ENCODE results near the gene MYBPH.

Gene MYBPH

DNA sequence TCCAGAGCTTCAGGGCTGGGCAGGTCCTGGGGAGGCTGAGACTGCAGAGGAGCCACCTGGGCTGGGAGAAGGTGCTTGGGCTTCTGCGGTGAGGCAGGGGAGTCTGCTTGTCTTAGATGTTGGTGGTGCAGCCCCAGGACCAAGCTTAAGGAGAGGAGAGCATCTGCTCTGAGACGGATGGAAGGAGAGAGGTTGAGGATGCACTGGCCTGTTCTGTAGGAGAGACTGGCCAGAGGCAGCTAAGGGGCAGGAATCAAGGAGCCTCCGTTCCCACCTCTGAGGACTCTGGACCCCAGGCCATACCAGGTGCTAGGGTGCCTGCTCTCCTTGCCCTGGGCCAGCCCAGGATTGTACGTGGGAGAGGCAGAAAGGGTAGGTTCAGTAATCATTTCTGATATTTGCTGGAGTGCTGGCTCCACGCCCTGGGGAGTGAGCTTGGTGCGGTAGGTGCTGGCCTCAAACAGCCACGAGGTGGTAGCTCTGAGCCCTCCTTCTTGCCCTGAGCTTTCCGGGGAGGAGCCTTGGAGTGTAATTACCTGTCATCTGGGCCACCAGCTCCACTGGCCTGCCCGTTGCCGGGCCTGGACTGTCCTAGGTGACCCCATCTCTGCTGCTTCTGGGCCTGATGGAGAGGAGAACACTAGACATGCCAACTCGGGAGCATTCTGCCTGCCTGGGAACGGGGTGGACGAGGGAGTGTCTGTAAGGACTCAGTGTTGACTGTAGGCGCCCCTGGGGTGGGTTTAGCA, 9.3 kb downstream of the MYBPH start:
- peak; percentile 70 for DNase-seq (ENCODE audit: low spot score)

DNA sequence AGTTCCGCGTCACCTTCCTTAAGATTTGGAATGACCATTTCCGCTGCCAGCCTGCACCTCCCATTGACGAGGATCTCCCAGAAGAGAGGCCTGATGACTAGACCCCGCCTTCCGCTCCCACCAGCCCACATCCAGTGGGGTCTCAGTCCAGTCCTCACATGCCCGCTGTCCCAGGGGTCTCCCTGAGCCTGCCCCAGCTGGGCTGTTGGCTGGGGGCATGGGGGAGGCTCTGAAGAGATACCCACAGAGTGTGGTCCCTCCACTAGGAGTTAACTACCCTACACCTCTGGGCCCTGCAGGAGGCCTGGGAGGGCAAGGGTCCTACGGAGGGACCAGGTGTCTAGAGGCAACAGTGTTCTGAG, 9.8 kb downstream of the MYBPH start:
- no peak for DNase-seq (ENCODE audit: low spot score)

- DNase-seq (ENCODE audit: low spot score), result no peak
Observed at GRCh38 chr1:203165101-203165799, 10.4 kb downstream of the MYBPH start.

DNA sequence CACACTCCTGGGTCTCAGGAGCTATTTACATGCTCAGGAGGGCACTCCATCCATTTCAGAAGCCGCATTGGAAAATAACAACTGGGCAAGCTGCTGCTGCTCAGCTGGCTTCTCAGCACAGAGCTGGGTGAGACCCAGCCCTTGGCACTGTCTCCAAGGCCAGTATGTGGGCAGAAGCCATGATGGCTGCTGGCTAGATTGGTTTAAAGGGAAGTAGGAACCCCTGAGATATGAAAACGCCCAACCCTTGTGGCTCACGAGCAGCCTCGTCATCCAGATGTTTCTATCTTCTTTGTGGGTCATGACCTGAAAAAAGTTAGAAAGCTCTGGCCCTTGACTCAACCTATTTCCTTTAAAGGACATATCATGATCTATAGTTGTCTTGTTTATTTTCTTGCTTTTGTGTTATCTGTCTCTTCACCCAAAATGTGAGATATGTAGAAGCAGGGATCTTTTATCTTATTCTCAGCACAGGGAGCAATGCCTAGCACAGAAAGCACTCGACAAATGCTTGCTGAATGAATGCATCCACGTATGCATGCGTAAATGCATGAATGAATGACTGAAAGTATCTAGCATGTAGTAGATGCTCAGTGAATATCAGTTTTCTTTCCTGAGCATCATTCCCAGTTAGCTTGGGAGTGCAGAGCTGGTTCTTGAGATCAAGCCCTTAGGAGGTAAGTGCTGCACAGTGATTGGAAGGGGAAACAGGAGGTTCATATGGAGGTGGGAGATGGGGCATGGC, 11.6 kb downstream of the MYBPH start:
- no peak for DNase-seq (ENCODE audit: low spot score)

- no peak for DNase-seq (ENCODE audit: low spot score)
Observed at GRCh38 chr1:203162403-203162802, 13.2 kb downstream of the MYBPH start.

DNA sequence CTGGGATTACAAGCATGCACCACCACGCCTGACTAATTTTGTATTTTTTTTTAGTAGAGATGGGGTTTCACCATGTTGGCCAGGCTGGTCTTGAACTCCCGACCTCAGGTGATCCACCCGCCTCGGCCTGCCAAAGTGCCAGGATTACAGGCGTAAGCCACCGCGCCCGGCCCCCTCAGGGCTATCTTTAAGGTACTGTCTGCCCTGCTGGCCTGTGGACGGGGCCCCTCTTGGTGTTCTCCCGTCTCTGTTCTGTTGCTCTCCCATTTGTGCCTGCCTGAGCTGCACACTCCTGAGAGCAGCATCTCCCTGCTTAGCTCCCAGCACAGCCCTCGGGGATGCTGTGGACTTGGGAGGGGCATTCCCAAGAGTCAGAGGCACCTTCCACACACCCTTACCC, 13.9 kb downstream of the MYBPH start:
- DNase-seq (ENCODE audit: low spot score), result no peak

DNA sequence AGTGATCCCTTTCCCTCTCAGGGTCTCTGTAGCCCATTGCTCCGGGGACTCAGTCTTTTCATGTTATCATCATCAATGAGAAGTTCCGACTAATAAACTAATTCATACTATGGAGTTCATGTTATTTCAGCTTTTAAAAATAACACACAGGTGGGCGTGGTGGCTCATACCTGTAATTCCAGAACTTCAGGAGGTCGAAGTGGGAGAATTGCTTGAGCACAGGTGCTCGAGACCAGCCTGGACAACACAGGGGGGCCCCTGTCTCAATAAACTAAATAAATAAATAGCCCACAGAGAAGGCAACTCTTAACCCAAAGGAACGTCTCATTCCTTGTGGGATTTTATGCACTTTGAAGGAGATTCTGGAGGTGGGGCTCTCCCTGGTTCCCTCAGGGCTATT, 14.5 kb downstream of the MYBPH start:
- DNase-seq (ENCODE audit: low spot score), result no peak

DNA sequence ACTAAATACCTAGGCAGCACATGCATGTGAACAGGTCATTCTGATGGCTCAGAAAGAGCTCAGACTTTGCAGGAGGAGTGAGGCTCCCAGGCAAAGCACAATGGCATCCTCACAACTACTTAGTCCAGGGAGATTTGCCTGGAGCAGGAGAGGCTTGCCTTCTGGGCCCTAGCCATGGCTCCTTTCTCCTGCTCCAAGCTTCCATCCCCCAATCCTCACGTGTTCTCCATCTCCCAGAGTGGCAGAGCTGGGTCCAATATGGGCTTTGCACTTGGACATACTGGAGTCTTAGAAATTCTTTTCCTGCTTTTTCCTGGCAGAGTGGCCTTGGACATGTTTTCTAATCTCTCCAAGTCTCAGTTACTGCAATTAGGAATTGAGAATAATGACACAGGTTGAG, 15.8 kb downstream of the MYBPH start:
- no peak for DNase-seq (ENCODE audit: low spot score)

- no peak for DNase-seq (ENCODE audit: low spot score)
Observed at GRCh38 chr1:203158960-203159665, 16.5 kb downstream of the MYBPH start.

- DNase-seq (ENCODE audit: low spot score), result no peak
Observed at GRCh38 chr1:203158423-203158822, 17.2 kb downstream of the MYBPH start.

- DNase-seq (ENCODE audit: low spot score), result no peak
Observed at GRCh38 chr1:203156280-203156679, 19.3 kb downstream of the MYBPH start.

DNA sequence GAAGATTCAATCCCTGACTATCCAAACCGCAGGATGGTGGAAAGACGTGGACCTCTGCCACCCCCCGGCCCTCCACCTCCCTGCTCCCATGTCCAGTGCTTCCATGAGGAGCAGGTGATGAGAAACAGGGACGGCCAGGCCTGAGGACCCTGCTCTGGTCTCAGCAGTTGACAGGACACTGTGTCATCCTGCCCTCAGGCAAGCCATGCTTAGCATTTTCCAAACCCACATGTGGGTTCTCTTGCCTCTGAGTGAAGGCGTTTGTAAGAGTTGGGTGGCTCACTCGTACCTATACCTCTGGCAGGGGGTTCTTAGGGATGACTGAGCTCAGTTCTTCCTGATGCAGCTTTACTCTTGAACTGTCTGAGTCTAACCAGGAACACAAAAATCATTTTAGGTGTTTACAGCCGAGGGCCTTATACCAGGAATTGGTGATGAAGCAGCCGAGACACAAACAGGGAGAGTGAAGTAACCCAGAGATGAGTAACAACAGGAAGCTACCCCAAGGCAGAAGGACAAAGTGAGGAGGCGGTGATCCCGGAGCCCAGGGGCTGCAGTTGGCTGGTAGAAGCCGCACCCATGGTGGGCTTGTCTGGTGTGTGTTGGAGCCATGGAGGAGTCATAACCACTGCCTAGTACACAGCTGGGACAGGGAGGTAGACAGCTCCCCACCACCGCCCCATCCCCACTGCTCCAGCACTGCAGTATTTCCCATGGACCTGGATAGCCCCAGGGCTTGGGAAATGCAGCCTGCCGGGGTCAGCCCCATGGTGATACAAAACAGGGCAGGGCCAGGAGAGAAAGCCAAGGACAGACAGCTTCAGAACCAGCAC, 21.4 kb downstream of the MYBPH start:
- no peak for DNase-seq (ENCODE audit: low spot score)

DNA sequence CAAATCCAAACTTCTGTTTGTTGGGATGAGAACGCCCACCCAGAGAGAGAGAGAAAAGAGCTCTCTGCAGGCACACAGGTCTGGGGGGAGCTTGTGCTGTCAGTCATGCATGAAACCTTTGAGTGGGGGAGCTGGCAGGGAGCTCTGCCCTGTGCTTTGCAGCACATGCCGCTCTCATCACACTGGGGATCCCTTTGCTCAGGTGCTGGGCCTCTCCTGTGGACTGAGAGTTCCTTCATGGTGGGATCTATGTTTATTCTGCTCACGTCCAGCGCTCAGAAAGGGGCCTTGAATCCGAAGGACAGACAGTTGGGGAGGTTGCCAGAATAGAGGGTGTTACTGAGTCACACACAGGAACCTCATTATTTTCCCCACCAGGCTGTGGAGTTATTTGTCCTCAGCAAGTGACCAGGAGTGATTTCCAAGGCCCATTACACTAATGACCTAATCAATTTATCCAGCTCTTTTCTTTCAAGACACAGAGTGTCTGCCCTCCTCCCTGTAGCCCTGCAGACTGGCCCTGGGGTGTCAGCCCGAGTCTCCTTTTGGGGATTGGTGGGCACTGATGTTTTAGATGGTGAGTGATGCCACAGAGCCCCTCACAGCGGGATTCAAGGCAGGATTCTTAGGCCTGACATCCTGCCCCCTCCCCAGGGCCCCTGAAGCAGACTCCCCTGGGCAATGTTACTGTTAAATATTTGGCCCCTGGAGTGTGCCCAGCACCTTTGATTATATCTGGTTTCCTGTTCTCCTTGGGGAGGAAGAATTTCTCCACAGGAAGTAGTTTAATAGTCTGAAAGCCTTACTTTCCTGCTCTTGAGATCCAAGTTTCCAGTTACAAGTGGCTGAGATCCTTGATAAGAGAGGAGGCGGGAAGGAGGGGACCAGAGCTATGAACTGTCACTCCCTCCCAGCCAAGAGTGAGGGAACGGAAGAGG, 22.3 kb downstream of the MYBPH start:
- no peak for DNase-seq (ENCODE audit: low spot score)

DNA sequence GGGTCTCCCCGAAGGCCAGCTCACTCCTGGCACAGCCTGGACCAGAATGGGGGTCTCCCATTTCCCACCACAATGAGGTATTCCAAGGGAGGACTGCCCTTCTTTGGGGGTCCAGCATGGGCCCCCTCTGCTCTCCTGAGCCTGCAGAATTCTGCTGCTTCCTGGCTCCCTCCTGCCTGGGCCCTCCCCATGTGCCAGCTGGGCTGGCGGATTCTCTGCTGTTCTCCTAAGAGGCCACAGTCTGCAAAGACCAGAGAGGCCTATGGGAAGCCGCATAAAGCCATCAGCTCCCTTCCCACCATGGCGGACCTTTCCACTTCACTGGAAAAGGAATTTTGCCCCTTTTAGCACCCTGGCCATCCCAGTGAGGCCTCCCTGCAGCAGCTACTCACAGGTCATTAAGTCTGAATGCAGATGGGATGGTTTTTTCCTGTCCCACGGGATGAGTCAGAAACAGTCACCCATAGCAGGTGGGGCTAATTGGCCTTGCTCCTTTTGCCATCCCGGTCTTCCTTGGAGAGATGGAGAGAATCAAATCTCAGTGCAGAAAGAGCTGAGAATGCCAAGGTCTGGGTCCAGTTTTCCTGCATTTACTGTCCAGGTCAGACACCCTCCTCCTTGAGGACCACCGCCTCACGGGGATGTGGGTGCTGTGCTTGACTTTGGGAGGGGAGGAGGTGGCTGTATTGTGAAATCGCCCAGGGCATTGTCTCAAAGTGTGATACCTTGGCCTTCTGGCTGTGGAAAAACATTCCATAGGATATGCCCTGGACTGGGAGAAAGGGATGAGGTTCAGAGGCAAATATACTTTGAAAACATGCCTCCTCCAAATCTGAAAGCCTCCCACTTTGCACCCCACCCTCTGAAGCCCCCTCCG, 23.2 kb downstream of the MYBPH start:
- DNase-seq (ENCODE audit: low spot score), result no peak

DNA sequence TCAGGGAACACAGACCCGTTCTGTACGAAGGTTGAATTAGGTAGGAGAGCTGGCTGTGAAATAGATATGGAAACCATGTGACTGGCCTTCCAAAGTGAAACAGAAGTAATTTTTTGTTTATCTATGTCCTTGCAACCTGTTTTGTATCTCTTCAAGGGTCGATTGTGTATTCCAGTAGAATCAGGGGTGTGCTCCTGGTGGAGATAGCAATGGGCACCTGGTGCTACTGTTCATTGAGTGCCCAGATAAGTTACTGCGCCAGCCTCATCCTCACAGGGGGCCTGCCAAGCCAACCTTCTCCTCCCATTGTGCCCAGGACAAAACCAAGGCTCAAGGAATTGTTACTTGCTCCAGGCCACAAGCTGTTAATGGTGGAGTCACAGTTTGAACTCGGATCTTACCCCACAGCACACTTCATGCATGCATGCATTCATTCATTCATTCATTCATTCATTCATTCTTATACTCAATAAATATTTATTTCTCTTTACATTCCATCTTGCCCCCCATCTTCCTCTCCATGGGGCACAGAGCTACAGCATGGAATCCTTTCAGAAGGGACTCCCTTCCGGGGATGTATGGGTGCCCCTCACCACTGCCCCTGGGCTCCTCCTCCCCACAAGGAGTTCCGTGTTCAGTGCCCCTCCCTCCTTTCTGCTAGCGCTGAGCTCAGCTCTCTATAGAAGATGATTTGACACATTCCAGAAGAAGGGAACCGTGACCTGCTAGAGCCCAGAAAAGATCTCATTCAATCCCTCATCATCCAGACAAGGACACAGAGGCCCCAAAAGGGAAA, 24.1 kb downstream of the MYBPH start:
- DNase-seq (ENCODE audit: low spot score), result no peak

- no peak for DNase-seq (ENCODE audit: low spot score)
Observed at GRCh38 chr1:203150511-203151297, 24.9 kb downstream of the MYBPH start.

DNA sequence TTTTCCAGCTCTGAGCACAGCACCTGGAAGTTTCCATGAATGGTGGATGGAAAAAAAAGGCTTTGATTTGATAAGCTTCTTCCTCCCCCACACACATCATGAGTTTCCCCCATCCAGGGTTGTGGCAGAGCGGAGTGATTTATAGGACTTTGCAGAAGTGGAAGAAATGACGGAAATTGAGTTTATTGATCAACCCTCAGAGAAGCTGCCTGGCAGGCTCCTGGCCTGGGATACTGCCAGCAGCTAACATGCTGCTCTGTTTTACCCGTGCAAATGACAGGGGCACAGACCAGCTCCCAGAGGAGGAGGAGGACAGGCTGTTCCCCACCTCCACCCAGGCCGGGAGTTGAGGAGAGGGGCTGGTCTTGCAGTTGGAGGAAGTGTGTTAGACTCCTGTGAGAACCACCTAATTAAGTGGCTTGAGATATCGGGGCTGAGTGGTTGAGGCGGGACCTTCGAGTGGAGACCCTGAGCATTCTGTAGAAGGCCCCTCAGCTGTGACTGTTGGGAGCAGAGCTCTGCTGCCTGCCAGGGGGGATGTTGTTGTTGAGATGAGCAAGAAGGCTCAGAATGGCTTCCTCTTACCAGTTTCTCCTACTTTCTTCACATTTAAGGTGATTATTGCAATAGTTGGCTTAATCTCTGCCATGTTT, 26.3 kb downstream of the MYBPH start:
- no peak for DNase-seq (ENCODE audit: low spot score)

Measured in iPS-NIHi11 (cell line).